DND-41 (cell line): Measurements from ENCODE around the gene EPAS1.
A peak's percentile ranks its signal among the peaks of the same experiment; 100 is the strongest.

Experiments
- ATAC-seq: fragments of 200-7000 bp; cut with Tn5 transposase; 3 replicates; pipeline ENCODE4 v1.9.1; 2021; ENCODE audit warnings: low read depth; ENCODE audit not compliant: insufficient read depth
- DNase-seq: peaks from one replicate; pipeline ENCODE4 v3.0.0-alpha.2; 2020
- H2AFZ ChIP-seq: 2 replicates; pipeline ENCODE4 v1.6.0; 2012; ENCODE audit warnings: low read depth, low read length
- H3K27ac ChIP-seq: 2 replicates; pipeline ENCODE4 v1.5.1; 2012; ENCODE audit warnings: low read length, inconsistent platforms
- H3K27me3 ChIP-seq: fragments of 200-600 bp; sonication (generic); 2 replicates; pipeline ENCODE4 v1.6.0; 2012; ENCODE audit warnings: low read length, mild to moderate bottlenecking, inconsistent platforms; ENCODE audit not compliant: insufficient read depth, poor library complexity
- H3K36me3 ChIP-seq: 2 replicates; pipeline ENCODE4 v1.5.1; 2012; ENCODE audit warnings: low read length, inconsistent platforms; ENCODE audit not compliant: insufficient read depth
- H3K4me1 ChIP-seq: 2 replicates; pipeline ENCODE4 v1.5.1; 2012; ENCODE audit warnings: mild to moderate bottlenecking, low read length; ENCODE audit not compliant: insufficient read depth
- H3K4me2 ChIP-seq: 2 replicates; pipeline ENCODE4 v1.6.0; 2012; ENCODE audit warnings: mild to moderate bottlenecking, moderate library complexity, low read length, inconsistent platforms; ENCODE audit not compliant: insufficient read depth
- H3K4me3 ChIP-seq, 2 experiments: fragments of 200-600 bp in 1 of 2; shearing (Covaris generic) in 1 of 2; 2 replicates each; pipeline ENCODE4 v1.5.1; 2012 to 2016; ENCODE audit warnings: inconsistent platforms in 2 of 2, low read length in 2 of 2, mild to moderate bottlenecking in 2 of 2, low read depth in 1 of 2, moderate library complexity in 1 of 2
- H3K79me2 ChIP-seq: 2 replicates; pipeline ENCODE4 v1.6.0; 2012; ENCODE audit warnings: low read length, inconsistent platforms; ENCODE audit not compliant: insufficient read depth
- H3K9ac ChIP-seq: 2 replicates; pipeline ENCODE4 v1.6.0; 2012; ENCODE audit warnings: low read depth, mild to moderate bottlenecking, inconsistent platforms, low read length, moderate library complexity
- H3K9me3 ChIP-seq: 2 replicates; pipeline ENCODE4 v1.5.1; 2012; ENCODE audit warnings: low read length, moderate library complexity, mild to moderate bottlenecking, inconsistent platforms; ENCODE audit not compliant: insufficient read depth, severe bottlenecking
- H4K20me1 ChIP-seq: 2 replicates; pipeline ENCODE4 v1.6.0; 2012; ENCODE audit warnings: low read length; ENCODE audit not compliant: insufficient read depth
- EZH2 ChIP-seq: IDR thresholded peaks from 3 replicates; pipeline ENCODE4 v1.6.1; 2012; ENCODE audit warnings: borderline replicate concordance, low read depth, mild to moderate bottlenecking, moderate library complexity, low read length, inconsistent platforms; ENCODE audit not compliant: severe bottlenecking
- TF ChIP-seq, protein P1 (sequence below): IDR thresholded peaks from 2 replicates; pipeline ENCODE4 v1.5.1; 2012; ENCODE audit warnings: borderline replicate concordance, low read length, moderate library complexity, mild to moderate bottlenecking; ENCODE audit not compliant: poor library complexity, severe bottlenecking; ENCODE audit errors: extremely low read depth

The EPAS1 gene

DNA sequence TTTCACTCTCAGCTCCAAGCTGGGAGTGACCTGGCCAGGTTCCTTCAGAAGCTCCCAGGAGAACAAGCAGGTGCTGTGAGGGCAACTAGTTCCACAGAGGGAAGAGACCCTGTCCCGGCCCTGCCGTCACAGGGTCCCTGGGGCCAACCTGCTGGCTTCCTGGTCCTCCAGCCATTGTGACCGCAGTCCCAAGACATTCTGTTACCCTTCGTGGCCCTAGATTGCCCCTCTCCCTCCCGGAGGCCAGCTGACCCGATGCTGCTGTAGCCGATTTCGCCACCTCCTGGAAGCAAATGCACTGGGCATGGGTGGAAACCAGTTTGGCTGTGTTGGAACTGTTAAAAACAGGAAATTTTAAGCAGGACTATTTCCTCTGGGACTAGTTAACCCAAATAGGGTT is 55.4 kb downstream of the EPAS1 start:
- Histone ChIP-seq H3K4me1 (peaks cover 53% of the 10 kb centered on the region), H4K20me1 (no peaks in the 10 kb centered on the region), H3K27ac (peak overlapping the region; percentile 95), H2AFZ (no peak overlapping the region), H3K4me3 (peak overlapping the region in 1 of 2 experiments; percentile 55; a peak in 1 of 4 replicates), H3K79me2 (no peaks in the 10 kb centered on the region), H3K36me3 (no peaks in the 10 kb centered on the region), H3K27me3 (no peaks in the 10 kb centered on the region), H3K4me2 (peak overlapping the region; percentile 62), H3K9me3 (no peaks in the 10 kb centered on the region), H3K9ac (peak overlapping the region; percentile 53; the same call in 1 of the 2 replicates)
- no peak for TF ChIP-seq EZH2
- TF ChIP-seq, protein P1, sequence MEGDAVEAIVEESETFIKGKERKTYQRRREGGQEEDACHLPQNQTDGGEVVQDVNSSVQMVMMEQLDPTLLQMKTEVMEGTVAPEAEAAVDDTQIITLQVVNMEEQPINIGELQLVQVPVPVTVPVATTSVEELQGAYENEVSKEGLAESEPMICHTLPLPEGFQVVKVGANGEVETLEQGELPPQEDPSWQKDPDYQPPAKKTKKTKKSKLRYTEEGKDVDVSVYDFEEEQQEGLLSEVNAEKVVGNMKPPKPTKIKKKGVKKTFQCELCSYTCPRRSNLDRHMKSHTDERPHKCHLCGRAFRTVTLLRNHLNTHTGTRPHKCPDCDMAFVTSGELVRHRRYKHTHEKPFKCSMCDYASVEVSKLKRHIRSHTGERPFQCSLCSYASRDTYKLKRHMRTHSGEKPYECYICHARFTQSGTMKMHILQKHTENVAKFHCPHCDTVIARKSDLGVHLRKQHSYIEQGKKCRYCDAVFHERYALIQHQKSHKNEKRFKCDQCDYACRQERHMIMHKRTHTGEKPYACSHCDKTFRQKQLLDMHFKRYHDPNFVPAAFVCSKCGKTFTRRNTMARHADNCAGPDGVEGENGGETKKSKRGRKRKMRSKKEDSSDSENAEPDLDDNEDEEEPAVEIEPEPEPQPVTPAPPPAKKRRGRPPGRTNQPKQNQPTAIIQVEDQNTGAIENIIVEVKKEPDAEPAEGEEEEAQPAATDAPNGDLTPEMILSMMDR: no peak
- DNase-seq (no peak), ATAC-seq (no peak)

DNA sequence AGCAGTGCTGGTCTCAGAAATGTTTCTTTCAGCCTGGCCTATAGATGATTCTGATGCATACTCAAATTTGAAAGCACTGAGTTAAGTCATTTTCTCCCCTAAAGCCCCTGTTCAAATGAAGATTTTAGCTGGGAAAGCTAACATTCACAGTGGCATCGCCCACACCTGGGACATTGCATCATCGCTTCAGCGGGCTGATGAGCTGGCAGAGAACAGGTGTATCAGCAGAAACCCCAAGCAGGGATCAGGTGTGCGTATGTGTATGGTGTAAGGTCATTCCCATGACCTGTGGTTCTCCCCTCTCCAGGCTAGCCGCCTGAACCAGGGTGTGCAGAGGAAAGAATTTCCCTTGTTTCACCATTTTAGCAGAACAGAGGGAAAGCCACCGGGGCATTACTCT is 56.3 kb downstream of the EPAS1 start:
- DNase-seq: no peak
- H3K27me3 ChIP-seq: no peaks in the 10 kb centered on the region
- no peak overlapping the region for H2AFZ ChIP-seq
- peaks cover 53% of the 10 kb centered on the region for H3K4me1 ChIP-seq
- TF ChIP-seq, protein P1: no peak
- no peaks in the 10 kb centered on the region for H3K9me3 ChIP-seq
- no peaks in the 10 kb centered on the region for H4K20me1 ChIP-seq
- ATAC-seq: no peak
- H3K79me2 ChIP-seq: no peaks in the 10 kb centered on the region
- no peak overlapping the region for H3K4me2 ChIP-seq
- no peak overlapping the region for H3K27ac ChIP-seq
- no peak overlapping the region for H3K4me3 ChIP-seq
- no peaks in the 10 kb centered on the region for H3K36me3 ChIP-seq
- H3K9ac ChIP-seq: no peak overlapping the region

DNA sequence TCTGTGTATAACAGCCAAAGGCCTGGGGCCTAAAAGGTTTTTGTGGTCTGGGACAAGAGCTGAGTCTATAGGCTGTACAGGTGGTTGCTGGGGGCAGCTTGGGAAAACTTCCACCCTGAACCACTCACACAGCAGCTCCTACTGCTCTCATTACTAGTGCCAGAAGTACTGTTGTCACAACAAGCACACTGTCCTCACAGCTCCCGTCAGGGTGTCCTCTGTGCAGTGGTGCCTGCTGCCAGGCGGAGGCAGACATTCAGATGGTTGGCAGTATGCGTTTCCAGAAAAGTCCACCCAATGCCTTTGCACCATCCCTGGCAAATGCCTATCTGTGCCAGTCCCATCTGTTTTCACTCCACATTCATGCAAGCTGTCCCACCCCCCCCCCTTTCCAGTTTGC is 58.5 kb downstream of the EPAS1 start:
- H4K20me1 ChIP-seq: no peaks in the 10 kb centered on the region
- no peak overlapping the region for H3K4me2 ChIP-seq
- no peak overlapping the region for H3K4me3 ChIP-seq
- no peaks in the 10 kb centered on the region for H3K27me3 ChIP-seq
- TF ChIP-seq EZH2: no peak
- TF ChIP-seq, protein P1: no peak
- no peak overlapping the region for H2AFZ ChIP-seq
- H3K4me1 ChIP-seq: peaks cover 30% of the 10 kb centered on the region
- H3K27ac ChIP-seq: no peak overlapping the region
- H3K79me2 ChIP-seq: no peaks in the 10 kb centered on the region
- DNase-seq (no peak), ATAC-seq (no peak)
- no peak overlapping the region for H3K9ac ChIP-seq
- no peaks in the 10 kb centered on the region for H3K9me3 ChIP-seq
- H3K36me3 ChIP-seq: no peaks in the 10 kb centered on the region

DNA sequence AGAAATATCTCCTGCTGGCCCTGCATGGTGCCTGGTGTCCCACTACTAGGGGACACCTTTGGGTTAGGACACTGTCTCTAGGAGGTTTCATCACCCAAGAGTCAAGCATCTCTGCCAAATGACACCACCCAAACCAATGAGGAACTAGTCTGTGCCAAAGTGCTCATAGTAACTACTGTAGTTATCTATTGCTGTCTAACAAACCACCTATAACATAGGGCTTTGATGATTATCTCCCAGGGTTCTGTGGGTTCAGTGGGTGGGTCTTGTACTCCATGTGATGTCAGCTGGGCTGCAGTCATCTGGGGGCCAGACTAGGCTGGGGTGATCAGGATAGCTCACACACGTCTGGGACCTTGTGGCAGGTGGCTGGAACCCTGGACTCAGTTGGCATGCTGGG is 59.8 kb downstream of the EPAS1 start:
- no peak for TF ChIP-seq EZH2
- TF ChIP-seq, protein P1: no peak
- H3K4me2 ChIP-seq: no peak overlapping the region
- no peak overlapping the region for H3K9ac ChIP-seq
- ATAC-seq (no peak), DNase-seq (no peak)
- H3K79me2 ChIP-seq: no peaks in the 10 kb centered on the region
- no peak overlapping the region for H3K27ac ChIP-seq
- H3K4me1 ChIP-seq: peaks cover 22% of the 10 kb centered on the region
- no peak overlapping the region for H3K4me3 ChIP-seq
- H3K9me3 ChIP-seq: no peaks in the 10 kb centered on the region
- H4K20me1 ChIP-seq: no peaks in the 10 kb centered on the region
- H2AFZ ChIP-seq: no peak overlapping the region
- no peaks in the 10 kb centered on the region for H3K27me3 ChIP-seq
- H3K36me3 ChIP-seq: no peaks in the 10 kb centered on the region
